M059J (cell line): ENCODE data around the gene SIGLEC9. TPM values are rescaled to one million over a fixed set of nuclear protein-coding genes. Genes with fewer than 3 reads are reported as not detected.

Experiments
- total RNA-seq: library from RNA; depleted of rRNA; stranded (reverse); fragments of >200 nt; shearing (Covaris generic); gene quantifications from 2 replicates; pipeline ENCODE4 v1.2.3, GENCODE V29; 2014; rRNA removed

Gene SIGLEC9
- total RNA-seq, 1 experiment from 2014 or later: 0.27 TPM

Other genes starting within 250 kb of the SIGLEC9 start
- gene KLK4, start 213.5 kb upstream of the SIGLEC9 start, total RNA-seq: not detected in 2 replicates
- gene KLK5, start 171.9 kb upstream of the SIGLEC9 start, total RNA-seq: not detected in 2 replicates
- 0.74 TPM in 1 of 2 replicates, not detected in the other for gene KLK6, start 155.3 kb upstream of the SIGLEC9 start, total RNA-seq
- not detected in 2 replicates for gene KLK7, start 141.0 kb upstream of the SIGLEC9 start, total RNA-seq
- not detected in 2 replicates for gene KLK8, start 123.3 kb upstream of the SIGLEC9 start, total RNA-seq
- not detected in 2 replicates for gene KLK10, start 105.2 kb upstream of the SIGLEC9 start, total RNA-seq
- not detected in 2 replicates for gene KLK11, start 98.3 kb upstream of the SIGLEC9 start, total RNA-seq
- not detected in 2 replicates for gene KLK12, start 89.9 kb upstream of the SIGLEC9 start, total RNA-seq
- gene KLK13, start 59.8 kb upstream of the SIGLEC9 start, total RNA-seq: not detected in 2 replicates
- gene KLK14, start 42.0 kb upstream of the SIGLEC9 start, total RNA-seq: not detected in 2 replicates
- gene CTU1, start 16.5 kb upstream of the SIGLEC9 start, total RNA-seq: 1.4 and 9.7 TPM in 2 replicates
- gene SIGLEC7, start 17.4 kb downstream of the SIGLEC9 start, total RNA-seq: not detected in 2 replicates
- gene CD33, start 100.2 kb downstream of the SIGLEC9 start, total RNA-seq: 3.8 and 4.6 TPM in 2 replicates
- gene SIGLECL1, start 126.2 kb downstream of the SIGLEC9 start, total RNA-seq: not detected in 2 replicates
- not detected in 2 replicates for gene IGLON5, start 186.7 kb downstream of the SIGLEC9 start, total RNA-seq
- gene VSIG10L, start 217.2 kb downstream of the SIGLEC9 start, total RNA-seq: 0.57 and 0.86 TPM in 2 replicates
- gene ETFB, start 241.5 kb downstream of the SIGLEC9 start, total RNA-seq: 97.7 and 134 TPM in 2 replicates
- gene CLDND2, start 244.1 kb downstream of the SIGLEC9 start, total RNA-seq: not detected in 2 replicates
- not detected in 2 replicates for gene NKG7, start 247.7 kb downstream of the SIGLEC9 start, total RNA-seq